H9 (cell line): Measurements from ENCODE around the gene OTUD3. TPM values are rescaled to one million over a fixed set of nuclear protein-coding genes. Genes with fewer than 3 reads are reported as not detected.

Source experiments
- DNase-seq: peaks from one replicate; pipeline ENCODE4 v3.0.0-alpha.2; 2017
- H2AFZ ChIP-seq: one replicate; pipeline ENCODE4 v1.6.1; 2013; ENCODE audit warnings: mild to moderate bottlenecking, low read length, control low read depth, moderate library complexity
- H2AK5ac ChIP-seq: 2 replicates; pipeline ENCODE4 v1.6.1; 2013; ENCODE audit warnings: low read length, control low read depth, mixed read lengths; ENCODE audit not compliant: insufficient read length
- H2BK120ac ChIP-seq: one replicate; pipeline ENCODE4 v1.6.1; 2013; ENCODE audit warnings: low read depth, mild to moderate bottlenecking, low read length, control low read depth, inconsistent platforms; ENCODE audit not compliant: poor library complexity, severe bottlenecking
- H2BK12ac ChIP-seq: 2 replicates; pipeline ENCODE4 v1.6.1; 2013; ENCODE audit warnings: low read length, control low read depth, mixed read lengths, low read depth; ENCODE audit not compliant: insufficient read length
- H2BK15ac ChIP-seq: 2 replicates; pipeline ENCODE4 v1.6.1; 2013; ENCODE audit warnings: low read depth, low read length, control low read depth
- H2BK20ac ChIP-seq: one replicate; pipeline ENCODE4 v1.6.1; 2013; ENCODE audit warnings: low read depth, mild to moderate bottlenecking, low read length, control low read depth, inconsistent platforms; ENCODE audit not compliant: poor library complexity, severe bottlenecking
- H2BK5ac ChIP-seq: 2 replicates; pipeline ENCODE4 v1.6.1; 2013; ENCODE audit warnings: low read length, control low read depth, mixed read lengths; ENCODE audit not compliant: insufficient read length
- H3K14ac ChIP-seq: 2 replicates; pipeline ENCODE4 v1.6.1; 2013; ENCODE audit warnings: low read length, control low read depth; ENCODE audit not compliant: insufficient read depth
- H3K18ac ChIP-seq: 2 replicates; pipeline ENCODE4 v1.6.1; 2013; ENCODE audit warnings: low read depth, mild to moderate bottlenecking, mixed read lengths, low read length, control low read depth; ENCODE audit not compliant: insufficient read length
- H3K23ac ChIP-seq: 2 replicates; pipeline ENCODE4 v1.6.1; 2013; ENCODE audit warnings: low read length, control low read depth, mixed read lengths, low read depth; ENCODE audit not compliant: insufficient read length
- H3K23me2 ChIP-seq: 2 replicates; pipeline ENCODE4 v1.6.1; 2013; ENCODE audit warnings: low read depth, mild to moderate bottlenecking, mixed read lengths, low read length, control low read depth; ENCODE audit not compliant: insufficient read length, poor library complexity, severe bottlenecking
- H3K27ac ChIP-seq: 2 replicates; pipeline ENCODE4 v1.5.1; 2013; ENCODE audit warnings: low read length, control low read depth, mixed read lengths, low read depth; ENCODE audit not compliant: insufficient read length
- H3K27me3 ChIP-seq: 2 replicates; pipeline ENCODE4 v1.6.1; 2013; ENCODE audit warnings: low read length, control low read depth, inconsistent platforms; ENCODE audit not compliant: insufficient read depth
- H3K4ac ChIP-seq: 2 replicates; pipeline ENCODE4 v1.6.1; 2013; ENCODE audit warnings: low read depth, mild to moderate bottlenecking, control low read depth, inconsistent platforms, low read length, moderate library complexity
- H3K4me1 ChIP-seq: 2 replicates; pipeline ENCODE4 v1.6.1; 2013; ENCODE audit warnings: low read length, control low read depth, inconsistent platforms; ENCODE audit not compliant: insufficient read depth
- H3K4me2 ChIP-seq: 2 replicates; pipeline ENCODE4 v1.6.1; 2013; ENCODE audit warnings: low read length, control low read depth, mixed read lengths; ENCODE audit not compliant: insufficient read length, insufficient read depth
- H3K56ac ChIP-seq: 2 replicates; pipeline ENCODE4 v1.6.1; 2013; ENCODE audit warnings: low read depth, mild to moderate bottlenecking, mixed read lengths, low read length, control low read depth; ENCODE audit not compliant: insufficient read length
- H3K79me1 ChIP-seq: 2 replicates; pipeline ENCODE4 v1.6.1; 2013; ENCODE audit warnings: low read depth, mild to moderate bottlenecking, moderate library complexity, low read length, control low read depth, inconsistent platforms; ENCODE audit not compliant: insufficient read depth, poor library complexity, severe bottlenecking
- H3K79me2 ChIP-seq: 2 replicates; pipeline ENCODE4 v1.6.1; 2013; ENCODE audit warnings: low read length, control low read depth, inconsistent platforms; ENCODE audit not compliant: insufficient read depth
- H3K9ac ChIP-seq: 2 replicates; pipeline ENCODE4 v1.6.1; 2013; ENCODE audit warnings: low read length, control low read depth, mixed read lengths; ENCODE audit not compliant: insufficient read length; ENCODE audit errors: extremely low read depth
- H3K9me3 ChIP-seq: one replicate; pipeline ENCODE4 v1.6.1; 2013; ENCODE audit warnings: low read depth, low read length, inconsistent platforms; ENCODE audit not compliant: control insufficient read depth
- H3T11ph ChIP-seq: one replicate; pipeline ENCODE4 v1.6.1; 2013; ENCODE audit warnings: mild to moderate bottlenecking, low read length, control low read depth, inconsistent platforms
- H4K20me1 ChIP-seq: one replicate; pipeline ENCODE4 v1.6.1; 2013; ENCODE audit not compliant: control insufficient read depth, insufficient read length, insufficient read depth
- H4K5ac ChIP-seq: 2 replicates; pipeline ENCODE4 v1.6.1; 2013; ENCODE audit warnings: low read depth, mild to moderate bottlenecking, mixed read lengths, low read length, control low read depth; ENCODE audit not compliant: insufficient read length
- H4K8ac ChIP-seq: replicated peaks from 2 replicates; pipeline ENCODE4 v1.6.1; 2013; ENCODE audit warnings: low read length, control low read depth, mixed read lengths, low read depth; ENCODE audit not compliant: insufficient read length
- H4K91ac ChIP-seq: 2 replicates; pipeline ENCODE4 v1.6.1; 2013; ENCODE audit warnings: low read depth, mild to moderate bottlenecking, moderate library complexity, mixed read lengths, low read length, control low read depth; ENCODE audit not compliant: insufficient read length
- H3K27ac Mint-ChIP-seq, 3 experiments: 2 replicates in 2 of 3; 3 replicates in 1 of 3; pipeline ENCODE4 v1.8.0; 2020 to 2021; ENCODE audit warnings: mixed read lengths in 3 of 3, mild to moderate bottlenecking in 1 of 3, moderate library complexity in 1 of 3
- H3K27me3 Mint-ChIP-seq: 2 replicates; pipeline ENCODE4 v1.8.0; 2021; ENCODE audit warnings: low read depth, mild to moderate bottlenecking, moderate library complexity, mixed read lengths
- H3K36me3 Mint-ChIP-seq, 3 experiments: 2 replicates in 2 of 3; 3 replicates in 1 of 3; pipeline ENCODE4 v1.8.0; 2020 to 2021; ENCODE audit warnings: low read depth in 3 of 3, mixed read lengths in 3 of 3; ENCODE audit not compliant: insufficient read depth in 1 of 3
- H3K4me1 Mint-ChIP-seq, 2 experiments: 2 replicates each; pipeline ENCODE4 v1.8.0; 2020; ENCODE audit warnings: mixed read lengths in 2 of 2
- H3K4me3 Mint-ChIP-seq, 2 experiments: 2 replicates in 1 of 2; 3 replicates in 1 of 2; pipeline ENCODE4 v1.8.0; 2020 to 2021; ENCODE audit warnings: mild to moderate bottlenecking in 2 of 2, mixed read lengths in 2 of 2, moderate library complexity in 1 of 2
- H3K9me3 Mint-ChIP-seq, 2 experiments: 2 replicates in 1 of 2; 3 replicates in 1 of 2; pipeline ENCODE4 v1.8.0; 2020; ENCODE audit warnings: mild to moderate bottlenecking in 2 of 2, mixed read lengths in 2 of 2, moderate library complexity in 1 of 2
- CTCF ChIP-seq: fragments of 200-600 bp; sonication (generic); conservative IDR thresholded peaks from 3 replicates; pipeline ENCODE4 v1.8.0; 2021; ENCODE audit warnings: antibody characterized with exemption, mild to moderate bottlenecking
- WGBS: extraction: QIAGEN DNeasy Blood & Tissue Kit; methylation state at CpG from one replicate; pipeline ENCODE4 v1.1.7; 2013; ENCODE audit warnings: missing lambda C conversion rate, low lambda C conversion rate, mixed read lengths; ENCODE audit not compliant: insufficient read length; ENCODE audit errors: extremely low coverage; 5-methylcytosine and 5-hydroxymethylcytosine counted together
- total RNA-seq: library from RNA; stranded (reverse); gene quantifications from 2 replicates; pipeline ENCODE4 v1.2.1, GENCODE V29; 2021

The OTUD3 gene
- total RNA-seq, 1 experiment from 2014 or later: 12.0 TPM

GRCh38 chr1:19864570-19865160, 17.5 kb upstream of the OTUD3 start:
- no peak overlapping the region for H3K9ac ChIP-seq
- H3K27me3 ChIP-seq: no peaks in the 10 kb centered on the region
- H2AFZ ChIP-seq: no peak overlapping the region
- no peak overlapping the region for H3K56ac ChIP-seq
- no peak overlapping the region for H3K4ac ChIP-seq
- no peaks in the 10 kb centered on the region for H3K23me2 ChIP-seq
- H3K27ac ChIP-seq: no peak overlapping the region
- WGBS: no CpG with 5 or more reads among the region's 1 CpG
- no peak overlapping the region for H2BK12ac ChIP-seq
- no peak overlapping the region for H3K4me2 ChIP-seq
- H4K91ac ChIP-seq: no peak overlapping the region
- H4K8ac ChIP-seq: no peak overlapping the region
- H3K79me1 ChIP-seq: no peaks in the 10 kb centered on the region
- Mint-ChIP-seq H3K36me3 (peaks cover 0 to 10% (median 9%) of the 10 kb centered on the region in 3 experiments; a peak in 4 of 7 replicates), H3K9me3 (peaks cover 11 to 15% of the 10 kb centered on the region in 2 experiments), H3K4me1 (peaks cover 8 to 9% of the 10 kb centered on the region in 2 experiments; a peak in 3 of 4 replicates), H3K27me3 (peaks cover 19% of the 10 kb centered on the region), H3K4me3 (no peak overlapping the region), H3K27ac (no peak overlapping the region)
- H2BK20ac ChIP-seq: no peak overlapping the region
- no peak overlapping the region for H3K23ac ChIP-seq
- no peaks in the 10 kb centered on the region for H4K20me1 ChIP-seq
- no peak overlapping the region for H3T11ph ChIP-seq
- no peak overlapping the region for H2BK120ac ChIP-seq
- no peaks in the 10 kb centered on the region for H3K4me1 ChIP-seq
- H3K9me3 ChIP-seq: no peaks in the 10 kb centered on the region
- no peak overlapping the region for H4K5ac ChIP-seq
- no peak for TF ChIP-seq CTCF
- H3K18ac ChIP-seq: no peak overlapping the region
- no peaks in the 10 kb centered on the region for H3K79me2 ChIP-seq
- H2BK15ac ChIP-seq: no peak overlapping the region
- H2BK5ac ChIP-seq: no peak overlapping the region
- no peak for DNase-seq
- H3K14ac ChIP-seq: no peak overlapping the region
- no peak overlapping the region for H2AK5ac ChIP-seq
